ENCODE measurements around the gene ZDHHC11B.
"Not testable (repeated sequence)": the region's sequence is repeated elsewhere in the genome, so short reads cannot be mapped to it uniquely, and the experiment has no call there.

ZDHHC11B gene

DNA sequence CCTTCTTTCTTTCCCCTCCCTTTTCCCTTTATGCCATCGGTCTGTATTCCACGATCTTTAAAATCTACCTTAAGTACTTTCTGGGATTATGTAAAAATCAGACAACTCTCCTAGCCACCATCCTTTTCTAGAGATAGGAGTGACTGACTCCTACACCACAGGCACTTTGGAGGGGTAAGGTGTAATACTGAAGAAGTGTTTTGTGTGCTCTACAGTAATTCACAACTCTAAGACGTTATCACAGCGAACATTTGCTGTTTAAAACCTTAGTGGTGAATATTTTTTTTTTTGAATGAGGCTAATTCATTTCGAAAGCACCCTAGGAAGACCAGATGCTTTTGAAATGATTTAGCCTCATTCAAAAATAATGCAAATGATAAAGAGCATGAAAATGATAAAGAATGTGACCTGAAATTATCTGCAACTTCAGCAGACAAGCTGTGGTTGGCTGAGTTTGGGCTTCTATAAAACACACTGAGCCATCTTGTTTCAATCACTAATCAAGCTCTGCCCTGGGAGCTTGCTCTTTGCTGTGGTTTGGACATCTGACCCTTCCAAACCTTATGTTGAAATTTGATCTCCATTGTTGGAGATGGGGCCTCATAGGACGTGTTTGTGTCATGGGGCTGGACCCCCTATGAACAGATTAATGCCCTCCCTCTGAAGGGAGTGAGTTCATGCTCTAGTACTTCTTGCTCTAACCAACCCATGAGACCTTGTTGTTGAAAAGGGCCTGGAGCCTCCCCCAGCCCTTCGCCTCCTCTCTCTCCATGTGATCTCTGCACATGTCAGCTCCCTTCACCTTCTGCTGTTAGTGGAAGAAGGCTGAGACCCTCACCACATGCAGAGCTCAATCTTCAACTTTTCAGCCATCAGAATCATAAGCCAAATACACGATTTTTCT is 70.1 kb downstream of the ZDHHC11B start:
- DNase-seq, result not testable (repeated sequence)

DNA sequence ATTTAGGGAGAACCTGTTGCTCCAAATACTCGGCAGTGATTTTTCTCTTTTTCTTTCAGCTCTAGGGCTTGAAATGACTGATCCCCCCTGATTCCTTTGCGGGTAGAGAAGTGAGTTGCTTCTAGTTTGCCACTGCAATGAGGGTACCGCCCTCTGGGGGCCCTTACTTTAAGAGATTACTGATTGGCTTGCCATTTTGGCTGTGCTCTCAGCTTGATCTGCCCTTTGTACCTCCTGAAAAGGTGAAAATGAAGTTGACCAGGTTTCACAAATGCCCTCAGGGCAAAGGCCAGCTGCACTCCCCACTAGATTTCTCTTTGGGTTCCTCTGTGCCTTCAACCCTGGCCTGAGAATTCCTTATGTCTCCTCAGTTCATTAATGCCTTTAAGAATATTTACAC is 70.8 kb downstream of the ZDHHC11B start:
- DNase-seq, result not testable (repeated sequence)

DNA sequence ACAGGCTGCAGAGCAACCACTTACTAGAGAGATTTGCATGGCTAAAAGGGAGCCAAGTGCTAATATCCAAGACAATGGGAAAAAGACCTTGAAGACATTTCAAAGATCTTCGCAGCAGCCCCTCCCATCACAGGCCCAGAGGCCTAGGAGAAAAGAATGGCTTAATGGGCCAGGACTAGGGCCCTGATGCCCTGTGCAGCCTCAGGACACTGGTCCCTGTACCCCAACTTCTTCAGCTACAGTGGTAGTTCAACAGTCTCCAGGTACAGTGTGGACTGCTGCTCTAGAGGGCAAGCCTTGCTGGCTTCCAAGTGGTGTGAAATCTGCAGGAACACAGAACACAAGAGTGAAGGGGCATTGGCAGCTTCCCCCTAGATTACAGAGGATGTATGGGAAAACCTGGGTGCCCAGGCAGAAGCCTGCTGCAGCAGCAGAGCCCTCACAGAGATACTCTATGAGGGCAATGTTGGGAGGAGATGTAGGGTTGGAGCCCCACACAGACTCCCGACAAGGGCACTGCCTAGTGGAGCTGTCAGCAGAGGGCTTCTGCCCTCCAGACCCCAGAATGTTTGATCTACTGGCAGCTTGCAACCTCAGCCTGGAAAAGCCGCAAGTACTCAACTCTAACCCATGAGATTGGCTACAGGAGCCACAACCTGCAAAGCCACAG is 75.5 kb downstream of the ZDHHC11B start:
- not testable (repeated sequence) for DNase-seq

DNA sequence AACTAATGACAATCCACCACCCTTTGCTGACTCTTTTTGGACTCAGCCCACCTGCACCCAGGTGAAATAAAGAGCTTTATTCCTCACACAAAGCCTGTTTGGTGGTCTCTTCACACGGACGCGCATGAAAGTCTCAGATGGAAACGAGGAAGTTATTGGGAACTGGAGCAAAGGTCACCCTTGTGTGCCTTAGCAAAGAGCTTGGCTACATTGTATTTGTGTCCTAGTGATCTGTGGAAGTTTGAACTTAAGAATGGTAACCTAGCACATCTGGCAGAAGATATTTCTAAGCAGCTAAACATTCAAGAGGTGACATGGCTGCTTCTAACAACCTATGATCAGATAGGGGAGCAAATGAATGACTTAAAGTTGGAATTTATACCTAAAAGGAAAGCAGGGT is 76.2 kb downstream of the ZDHHC11B start:
- not testable (repeated sequence) for DNase-seq

DNA sequence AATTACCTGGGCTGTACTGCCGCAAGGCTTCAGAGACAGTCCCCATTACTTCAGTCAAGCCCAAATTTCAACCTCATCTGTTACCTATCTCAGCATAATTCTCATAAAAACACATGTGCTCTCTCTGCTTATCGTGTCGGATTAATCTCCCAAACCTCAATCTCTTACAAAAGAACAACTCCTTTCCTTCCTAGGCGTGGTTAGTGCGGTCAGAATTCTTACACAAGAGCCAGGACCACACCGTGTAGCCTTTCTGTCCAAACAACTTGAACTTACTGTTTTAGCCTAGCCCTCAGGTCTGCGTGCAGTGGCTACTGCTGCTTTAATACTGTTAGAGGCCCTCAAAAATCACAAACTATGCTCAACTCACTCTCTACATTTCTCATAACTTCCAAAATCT is 78.4 kb downstream of the ZDHHC11B start:
- DNase-seq, result peak; percentile 46

DNA sequence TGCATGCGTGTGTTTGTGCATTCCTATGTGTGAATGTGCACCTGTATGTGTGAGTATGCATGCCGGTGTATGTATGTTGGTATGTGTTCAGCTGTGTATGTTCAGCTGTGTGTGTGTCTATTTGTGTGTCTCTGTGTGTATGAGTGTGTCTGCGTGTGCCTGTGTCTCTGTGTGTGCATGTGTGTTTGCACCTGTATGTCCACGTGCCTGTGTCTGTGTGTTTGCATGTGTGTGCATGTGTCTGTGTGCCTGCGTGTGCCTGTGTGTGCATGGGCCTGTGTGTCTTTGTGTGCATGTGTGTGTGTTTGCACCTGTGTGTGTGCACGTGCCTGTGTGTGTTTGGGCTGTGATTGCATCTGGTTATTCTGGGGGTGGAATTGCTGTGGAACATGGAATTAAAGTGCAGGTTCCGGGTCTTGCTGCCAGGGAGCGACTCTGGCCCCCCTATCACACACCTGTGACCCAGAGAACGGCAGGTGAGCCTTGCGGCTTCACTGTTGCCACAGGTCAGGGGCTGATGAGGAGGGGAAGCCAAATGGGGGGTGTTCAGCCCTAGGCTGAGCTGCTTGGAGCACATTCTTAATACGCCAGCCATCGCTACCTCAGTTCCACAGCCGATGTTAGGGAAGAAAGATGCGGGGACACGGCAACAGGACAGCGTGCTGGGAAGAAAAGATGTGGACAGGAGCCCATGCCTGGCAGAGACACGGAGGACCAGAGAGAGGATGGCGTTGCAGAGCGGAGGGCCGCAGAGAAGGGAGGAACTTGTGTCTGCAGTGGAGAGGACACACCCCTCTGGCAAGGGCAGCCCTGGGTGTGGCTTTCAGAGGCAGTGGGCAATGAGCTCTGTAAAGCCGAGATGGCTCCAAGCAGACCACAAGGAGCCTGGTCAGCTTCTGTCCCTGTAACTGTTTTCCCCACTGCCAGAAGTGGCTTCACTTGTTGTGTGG is 87.5 kb downstream of the ZDHHC11B start:
- not testable (repeated sequence) for DNase-seq

DNA sequence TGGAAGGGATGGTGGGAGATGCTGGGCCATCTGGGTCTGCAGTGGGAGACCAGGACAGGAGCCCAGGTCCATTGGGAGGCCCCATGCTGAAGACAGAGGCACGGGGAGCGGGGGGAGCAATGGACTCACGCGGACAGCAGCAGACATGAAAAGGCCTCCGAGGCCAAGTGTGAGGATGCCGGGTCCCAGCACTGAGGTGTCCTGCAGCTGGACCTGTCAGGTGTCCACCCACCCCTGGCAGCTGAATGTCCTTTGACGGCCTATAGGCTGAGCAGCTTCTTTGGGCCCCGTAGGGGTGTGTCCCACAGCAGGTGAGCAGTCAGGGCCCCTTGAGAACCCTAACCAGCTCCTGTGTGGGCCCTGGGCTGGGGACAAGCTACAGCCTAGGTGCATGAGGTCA is 88.3 kb downstream of the ZDHHC11B start:
- DNase-seq, result not testable (repeated sequence)

DNA sequence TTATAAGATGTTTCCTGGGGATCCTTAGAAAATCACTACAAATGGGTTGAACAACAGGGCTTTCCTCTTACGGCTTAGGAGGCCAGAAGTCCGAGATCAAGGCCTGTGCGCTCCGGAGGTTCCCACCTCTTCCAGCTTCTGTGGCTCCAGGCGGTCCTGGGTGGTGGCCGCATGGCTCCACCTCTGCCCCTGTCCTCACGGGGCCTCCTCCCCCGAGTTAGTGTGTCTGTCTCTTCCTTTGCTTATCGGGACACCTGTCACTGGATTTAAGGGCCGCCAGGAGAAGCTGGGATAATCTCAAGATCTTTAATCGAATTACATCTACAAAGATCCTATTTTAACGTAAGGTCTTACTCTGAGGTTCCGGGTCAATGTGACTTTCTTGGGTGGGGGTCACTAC is 89.1 kb downstream of the ZDHHC11B start:
- not testable (repeated sequence) for DNase-seq

DNA sequence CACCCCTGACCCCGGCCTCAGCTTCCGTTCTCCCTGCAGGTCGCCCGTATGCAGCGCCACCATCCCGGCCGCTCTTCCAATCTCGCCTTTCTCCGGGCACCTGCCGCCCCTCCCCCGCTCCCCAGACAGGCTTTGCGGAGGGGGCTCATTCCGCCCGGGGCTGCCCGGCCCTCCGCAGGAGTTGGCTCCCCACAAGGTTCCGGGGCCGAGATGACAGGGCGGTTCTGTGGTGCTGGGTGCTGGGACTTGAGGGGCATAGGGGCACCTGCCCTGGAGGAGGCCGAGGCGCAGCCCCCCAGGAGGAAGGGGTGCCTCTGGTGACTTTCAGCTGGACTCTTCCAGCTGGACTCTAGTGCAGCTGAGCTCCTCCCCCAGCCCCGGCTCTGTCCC is 90.5 kb downstream of the ZDHHC11B start:
- DNase-seq, result not testable (repeated sequence)

DNA sequence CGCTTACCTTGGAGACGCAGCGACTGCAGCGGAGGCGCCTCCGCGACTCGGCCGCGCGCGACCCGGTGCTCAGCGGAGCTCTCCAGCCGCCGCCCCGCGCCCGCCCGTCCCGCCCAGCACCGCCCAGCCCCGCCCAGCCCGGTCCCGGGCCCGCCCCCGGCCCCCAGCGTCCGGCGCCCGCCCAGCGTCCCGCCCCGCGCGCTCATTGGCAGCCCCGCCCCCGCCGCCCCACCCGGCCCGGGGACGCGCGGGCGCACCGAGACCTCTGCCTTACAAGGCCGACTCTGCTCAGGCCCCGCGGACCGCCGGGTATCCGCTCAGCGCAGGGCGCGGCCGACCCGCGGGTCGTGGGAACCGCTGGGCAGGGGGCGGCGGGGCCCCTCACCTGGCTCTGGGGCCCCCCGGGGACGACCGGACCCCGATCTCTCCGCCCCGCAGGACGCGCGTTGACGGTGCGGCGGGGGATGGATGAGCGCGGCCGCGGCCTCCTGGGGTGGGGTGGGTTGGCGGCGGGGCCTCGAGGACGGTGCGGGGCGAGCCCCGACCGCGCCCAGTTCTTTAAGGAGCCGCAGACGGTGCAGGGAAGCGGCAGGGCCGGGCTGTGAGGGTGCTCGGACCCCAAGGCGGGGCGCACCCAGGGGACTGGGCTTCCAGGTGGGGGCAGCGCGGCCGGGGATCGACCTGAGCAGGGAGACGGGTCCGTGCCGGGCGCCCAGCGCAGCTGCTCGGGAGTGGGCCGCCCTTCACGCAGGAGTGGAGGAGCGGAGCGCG is 91.1 kb downstream of the ZDHHC11B start, which contains the start of gene TPPP:
TSS of gene TPPP (minus strand) at position 82 of the 771 bp plus-strand sequence. CDS start 15,292 bp downstream, outside the sequence.
- peak; percentile 76 for DNase-seq

DNA sequence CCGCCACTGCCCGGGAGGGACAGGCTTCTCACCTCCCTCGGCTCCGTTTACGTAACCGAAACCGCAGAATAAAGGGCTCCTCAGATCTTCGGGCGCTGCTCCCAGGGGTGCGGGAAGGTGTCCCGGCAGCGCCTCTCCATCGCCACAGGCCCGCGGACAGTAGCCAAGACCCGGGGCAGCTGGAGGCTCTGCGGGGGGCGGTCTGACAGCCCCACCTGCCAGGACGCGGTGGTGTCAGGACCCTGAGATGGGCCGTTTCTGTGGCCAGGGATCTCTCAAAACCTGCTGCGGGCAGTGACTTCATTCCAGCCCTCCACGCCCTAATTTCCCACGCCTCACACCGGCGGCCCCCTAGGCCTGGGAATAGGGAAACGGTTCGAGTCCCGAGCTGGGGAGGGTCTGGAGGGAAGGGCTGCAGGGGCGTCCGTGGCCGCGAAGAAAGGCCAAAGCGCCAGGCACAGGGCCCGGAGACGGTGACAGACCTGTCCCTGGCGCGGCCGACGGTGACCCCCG is 91.9 kb downstream of the ZDHHC11B start:
- DNase-seq, result not testable (repeated sequence)

DNA sequence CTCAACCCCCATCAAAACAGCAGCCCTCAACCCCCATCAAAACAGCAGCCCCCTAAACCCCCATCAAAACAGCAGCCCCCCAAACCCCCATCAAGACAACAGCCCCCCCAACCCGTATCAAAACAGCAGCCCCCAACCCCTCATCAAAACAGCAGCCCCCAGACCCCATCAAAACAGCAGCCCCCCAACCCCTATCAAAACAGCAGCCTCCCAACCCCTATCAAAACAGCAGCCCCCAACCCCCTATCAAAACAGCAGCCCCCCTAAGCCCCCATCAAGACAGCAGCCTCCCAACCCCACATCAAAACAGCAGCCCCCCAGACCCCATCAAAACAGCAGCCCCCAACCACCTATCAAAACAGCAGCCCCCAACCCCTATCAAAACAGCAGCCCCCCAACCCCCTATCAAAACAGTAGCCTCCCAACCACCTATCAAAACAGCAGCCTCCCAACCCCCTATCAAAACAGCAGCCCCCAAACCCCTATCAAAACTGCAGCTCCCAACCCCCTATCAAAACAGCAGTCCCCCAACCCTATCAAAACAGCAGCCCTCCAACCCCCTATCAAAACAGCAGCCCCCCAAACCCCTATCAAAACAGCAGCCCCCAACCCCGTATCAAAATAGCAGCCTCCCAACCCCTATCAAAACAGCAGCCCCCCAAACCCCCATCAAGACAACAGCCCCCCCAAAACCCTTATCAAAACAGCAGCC is 92.6 kb downstream of the ZDHHC11B start:
- DNase-seq, result no peak

DNA sequence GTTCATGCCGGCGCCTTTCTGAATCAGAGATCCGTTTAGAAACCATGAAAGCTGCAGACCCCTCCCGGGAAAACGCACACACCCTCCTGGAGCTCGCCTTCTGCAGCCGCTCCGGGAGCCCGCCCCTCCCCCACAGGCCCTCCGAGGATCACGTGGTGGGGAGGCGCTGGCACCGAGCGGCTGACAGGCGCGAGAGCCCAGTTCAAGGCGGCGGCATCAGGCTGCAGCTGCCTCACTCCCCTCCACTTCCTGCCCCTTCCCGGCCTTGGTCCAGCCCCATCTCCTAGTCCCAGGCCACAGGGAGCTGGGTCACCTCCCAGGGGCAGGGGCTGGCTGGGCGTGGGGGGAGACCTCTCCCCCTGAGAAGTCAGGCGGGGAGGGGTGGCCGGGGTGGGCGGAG is 93.5 kb downstream of the ZDHHC11B start:
- not testable (repeated sequence) for DNase-seq

DNA sequence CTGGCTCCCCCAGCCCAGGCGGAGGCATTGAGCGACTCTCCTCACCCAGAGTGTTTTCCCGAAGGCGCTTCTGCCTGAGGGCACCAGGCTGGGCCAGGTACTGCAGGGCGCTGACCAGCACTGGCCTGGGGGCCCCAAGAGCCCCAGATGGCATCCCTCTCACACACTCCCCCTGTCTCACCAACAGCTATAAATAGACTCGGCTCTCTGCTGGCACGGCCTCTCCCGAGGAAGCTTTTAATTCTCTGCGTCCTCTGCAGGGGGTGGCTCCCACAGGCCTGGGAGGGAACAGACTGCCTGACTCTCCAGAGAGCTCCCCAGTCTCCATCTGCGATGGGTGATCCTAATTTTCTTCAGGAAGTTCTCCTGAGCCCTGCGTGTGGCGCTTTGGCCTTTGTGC is 94.2 kb downstream of the ZDHHC11B start:
- DNase-seq, result not testable (repeated sequence)

DNA sequence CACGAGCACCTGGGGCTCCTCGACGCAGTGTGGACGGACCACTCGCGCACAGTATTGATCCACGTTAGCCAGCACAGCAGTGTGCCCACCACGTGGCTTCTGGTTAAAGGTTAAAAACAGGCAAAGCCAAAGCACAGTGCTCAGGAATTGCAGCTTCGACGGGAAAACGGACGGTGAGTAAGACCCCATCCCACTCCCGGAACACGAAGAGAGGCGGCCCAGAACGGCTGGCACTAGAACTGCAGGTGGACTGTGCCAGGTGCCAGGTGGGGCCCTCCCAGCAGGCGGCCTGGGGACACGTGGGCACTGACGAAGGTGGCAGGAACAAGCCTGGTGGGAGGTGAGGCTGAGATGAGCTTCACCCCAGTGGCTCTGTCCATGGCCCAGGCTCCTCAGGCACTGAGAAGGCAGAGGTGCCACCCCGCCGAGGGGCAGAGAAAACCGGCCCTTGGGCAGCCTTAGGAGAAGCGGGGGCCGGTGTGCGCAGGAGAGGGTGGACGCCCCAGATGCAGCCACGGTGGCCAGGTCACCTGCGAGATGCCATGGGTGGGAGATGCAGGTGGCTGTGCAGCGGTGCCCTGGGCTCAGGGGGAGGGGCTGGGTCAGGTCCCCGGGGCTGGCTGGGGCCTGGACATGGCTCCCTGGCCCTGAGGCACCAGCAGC is 96.0 kb downstream of the ZDHHC11B start:
- not testable (repeated sequence) for DNase-seq

DNA sequence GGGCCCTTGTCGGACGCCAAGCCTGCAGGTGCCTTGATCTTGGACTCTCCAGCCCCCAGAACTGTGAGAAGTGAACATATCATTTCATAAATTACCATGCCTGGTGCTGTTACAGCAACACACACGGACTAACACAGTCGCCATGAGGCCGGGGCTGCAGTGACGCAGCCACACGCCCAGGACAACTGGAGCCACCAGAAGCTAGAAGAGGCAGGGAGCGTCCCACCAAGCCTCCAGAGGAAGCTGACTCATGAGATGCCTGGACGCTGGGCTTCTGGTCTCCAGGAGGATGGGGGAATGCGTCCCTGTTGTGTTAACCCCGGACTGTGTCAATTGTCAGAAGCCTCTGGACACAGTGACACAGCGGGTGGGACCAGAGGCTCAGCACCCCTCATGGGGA is 97.6 kb downstream of the ZDHHC11B start:
- DNase-seq, result not testable (repeated sequence)

DNA sequence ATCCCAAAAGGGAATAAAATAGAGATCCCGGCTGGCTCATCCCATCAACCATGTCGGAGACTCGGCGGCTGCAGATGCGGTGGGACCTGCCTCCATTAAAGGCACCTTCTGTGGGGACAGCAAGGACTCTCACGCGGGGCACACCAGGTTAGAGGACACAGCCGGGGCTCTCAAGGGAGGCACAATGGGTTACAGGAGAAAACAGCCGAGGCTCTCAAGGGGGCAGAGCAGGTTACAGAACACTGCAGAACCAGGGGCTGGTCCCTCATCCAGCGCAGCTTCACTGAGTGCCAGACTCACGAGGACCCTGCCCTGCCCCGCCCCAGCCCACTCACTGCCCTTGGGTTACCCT is 98.4 kb downstream of the ZDHHC11B start:
- not testable (repeated sequence) for DNase-seq

DNA sequence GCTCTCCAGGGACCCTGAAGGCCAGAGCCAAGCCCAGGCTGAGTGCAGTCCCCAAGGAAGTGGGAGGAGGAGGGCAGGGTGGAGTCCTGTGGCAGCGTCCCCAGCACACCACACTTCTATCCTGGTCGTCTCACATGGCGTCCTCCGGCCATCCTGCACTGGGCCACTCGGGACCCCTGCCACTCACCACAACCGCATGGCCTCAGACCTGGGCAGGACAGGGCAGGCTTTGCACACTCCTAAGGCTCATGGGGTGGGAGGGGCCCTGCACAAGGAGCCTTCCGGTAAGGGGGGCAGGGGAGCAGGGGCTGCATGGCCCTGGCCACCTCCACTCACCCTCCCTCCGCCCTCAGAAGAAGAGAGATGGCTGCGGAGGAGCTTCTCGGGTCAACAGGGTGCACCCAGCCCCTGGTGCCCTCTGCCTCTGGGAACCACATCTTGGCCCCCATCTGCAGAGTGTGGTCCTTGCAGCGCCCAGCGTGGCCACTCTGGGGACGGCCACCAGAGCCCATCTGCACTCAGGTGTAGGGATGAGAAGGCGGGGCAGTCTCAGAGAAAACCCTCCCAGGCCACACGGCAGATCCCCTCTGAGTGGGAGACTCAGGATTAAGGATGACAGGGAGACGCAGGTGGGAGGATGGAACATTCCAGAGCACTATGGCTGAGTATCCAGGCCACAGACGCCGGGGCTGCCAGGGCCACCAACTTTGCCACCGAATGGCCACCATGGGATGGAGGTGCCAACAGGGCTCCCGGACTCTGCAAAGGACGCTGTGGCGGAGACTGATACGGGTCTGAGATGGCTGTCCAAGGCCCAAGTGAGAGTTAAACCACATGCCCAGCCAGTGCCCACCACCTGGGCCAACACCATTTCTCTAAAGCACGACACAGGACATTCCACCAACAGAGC is 99.0 kb downstream of the ZDHHC11B start:
- DNase-seq, result no peak

DNA sequence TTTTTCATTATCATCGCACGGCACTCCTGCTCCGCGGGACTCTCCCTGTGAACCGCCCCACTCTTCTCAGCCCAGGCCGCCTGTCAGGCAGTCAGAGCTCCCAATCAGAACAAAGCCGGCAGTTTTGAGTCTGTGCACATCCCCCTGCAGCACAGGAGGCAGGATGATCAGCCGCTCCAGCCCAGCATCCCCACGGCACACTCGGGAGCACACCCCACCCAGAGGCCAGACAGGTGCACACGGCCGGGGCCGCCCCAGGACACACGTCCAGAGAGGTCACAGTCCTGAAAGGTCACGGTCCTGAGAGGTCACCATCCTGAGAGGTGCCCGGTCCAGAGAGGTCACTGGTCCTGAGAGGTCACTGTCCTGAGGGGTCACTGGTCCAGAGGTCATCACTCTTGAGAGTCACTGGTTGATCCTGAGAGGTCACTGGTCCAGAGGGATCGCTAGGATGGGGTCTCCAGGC is 99.7 kb downstream of the ZDHHC11B start:
- no peak for DNase-seq

Measured in hematopoietic multipotent progenitor cell treated with erythropoietin and hydrocortisone succinate and interleukin-3 and kit ligand, for 4 days (in vitro differentiated cells).